ENCODE data around the gene MORF4L1.

Gene MORF4L1

DNA sequence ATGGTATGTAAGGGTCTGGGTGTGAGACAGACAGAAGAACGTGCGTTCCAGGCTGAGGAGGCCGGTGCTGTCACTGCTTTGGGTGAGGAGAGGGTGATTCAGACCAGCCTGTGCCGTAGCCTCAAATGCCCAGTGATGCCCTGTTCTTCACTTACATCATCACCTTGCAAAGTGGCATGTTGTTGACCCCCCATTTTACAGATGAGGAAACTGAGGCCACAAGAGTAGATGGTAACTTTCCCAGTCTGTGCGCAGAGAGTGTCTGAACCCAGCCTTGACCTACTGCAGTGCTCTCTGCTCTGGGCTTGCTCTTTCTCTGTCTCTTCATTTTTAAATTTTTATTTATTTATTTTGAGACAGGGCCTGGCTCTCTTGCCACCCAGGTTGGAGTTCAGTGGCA lies 73.8 kb downstream of the MORF4L1 start:
- DNase-seq (ENCODE audit: low read depth in 2 of 2): no peak

DNA sequence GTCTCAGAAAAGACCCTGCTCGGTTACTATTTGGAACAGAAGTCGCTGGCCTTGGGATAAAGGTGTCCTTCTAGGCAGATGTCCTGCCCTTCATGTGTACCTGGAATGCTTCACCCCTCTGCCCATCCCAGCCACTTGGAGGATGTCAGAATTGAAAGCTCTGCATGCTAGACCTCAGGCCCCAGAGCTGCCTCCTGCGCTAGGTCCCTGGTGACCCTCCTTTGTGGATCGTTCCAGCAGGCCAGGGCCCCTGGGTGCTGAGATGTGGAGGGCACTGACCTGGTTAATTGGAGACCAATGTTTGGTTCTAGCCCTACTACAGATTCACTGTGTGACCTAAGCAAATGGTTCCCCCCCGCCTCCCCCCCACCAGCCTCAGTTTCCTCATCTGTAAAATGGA lies 74.8 kb downstream of the MORF4L1 start:
- DNase-seq (ENCODE audit: low read depth in 2 of 2): no peak
